A549 treated with RU486 at 1 μM for 4 hours (cell line): ENCODE data around the gene RRP8. TPM values are rescaled to one million over a fixed set of nuclear protein-coding genes. Genes with fewer than 3 reads are reported as not detected.

ENCODE experiments used
- total RNA-seq: library from RNA; stranded (reverse); fragments of 200-300 nt; extraction: Qiagen RNA extraction; gene quantifications from 5 replicates; pipeline ENCODE4 v1.2.3, GENCODE V29; 2022; ENCODE audit warnings: low read depth

The RRP8 gene
- total RNA-seq: 23.3 to 40.5 TPM (median 29.7 TPM) in 5 replicates

DNA sequence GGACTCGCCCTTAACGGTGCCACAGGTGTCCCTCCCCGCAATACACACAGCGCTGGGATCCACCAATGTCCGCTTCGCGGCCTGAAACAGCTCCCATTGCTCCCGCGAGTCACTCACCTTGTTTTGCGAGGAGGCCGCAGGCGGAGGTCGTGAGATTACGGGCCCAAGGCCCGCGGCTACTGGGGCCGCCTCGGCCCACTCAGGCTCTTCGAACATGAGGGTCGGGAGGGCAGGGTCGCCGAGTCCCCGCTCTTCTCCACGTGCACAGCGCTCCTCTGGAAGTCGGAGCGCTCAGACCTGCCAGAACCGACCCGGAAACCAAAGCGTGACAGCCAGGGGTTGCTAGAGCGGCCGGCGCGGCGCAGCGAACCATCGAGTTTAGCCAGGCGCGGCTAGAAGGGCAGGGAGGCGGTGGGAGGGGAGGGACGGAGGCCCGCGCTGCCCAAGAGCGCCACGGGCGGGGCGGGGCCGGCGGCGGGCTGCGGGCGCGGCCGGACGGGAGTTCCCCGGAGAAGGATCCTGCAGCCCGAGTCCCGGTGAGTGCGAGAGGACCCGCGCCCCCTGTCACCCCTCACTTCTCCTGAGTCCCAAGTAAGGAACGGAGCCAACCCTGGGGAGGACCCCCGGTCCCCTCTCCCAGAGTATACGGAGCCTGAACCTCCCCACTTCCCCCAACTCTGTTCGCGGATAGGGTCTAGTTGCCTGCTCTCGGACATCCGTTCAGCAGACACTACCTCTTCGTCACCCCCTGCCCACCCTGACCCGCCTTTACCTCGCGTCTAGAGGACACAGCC lies at the start of gene RRP8, which contains the start of gene ILK:
Gene RRP8 (minus strand): TSS at position 330 of the 794 bp plus-strand sequence. CDS start 114 bp downstream, at position 216.
Gene ILK (plus strand): TSS at position 488 of the 794 bp plus-strand sequence. CDS start 498 bp downstream, outside the sequence.

DNA sequence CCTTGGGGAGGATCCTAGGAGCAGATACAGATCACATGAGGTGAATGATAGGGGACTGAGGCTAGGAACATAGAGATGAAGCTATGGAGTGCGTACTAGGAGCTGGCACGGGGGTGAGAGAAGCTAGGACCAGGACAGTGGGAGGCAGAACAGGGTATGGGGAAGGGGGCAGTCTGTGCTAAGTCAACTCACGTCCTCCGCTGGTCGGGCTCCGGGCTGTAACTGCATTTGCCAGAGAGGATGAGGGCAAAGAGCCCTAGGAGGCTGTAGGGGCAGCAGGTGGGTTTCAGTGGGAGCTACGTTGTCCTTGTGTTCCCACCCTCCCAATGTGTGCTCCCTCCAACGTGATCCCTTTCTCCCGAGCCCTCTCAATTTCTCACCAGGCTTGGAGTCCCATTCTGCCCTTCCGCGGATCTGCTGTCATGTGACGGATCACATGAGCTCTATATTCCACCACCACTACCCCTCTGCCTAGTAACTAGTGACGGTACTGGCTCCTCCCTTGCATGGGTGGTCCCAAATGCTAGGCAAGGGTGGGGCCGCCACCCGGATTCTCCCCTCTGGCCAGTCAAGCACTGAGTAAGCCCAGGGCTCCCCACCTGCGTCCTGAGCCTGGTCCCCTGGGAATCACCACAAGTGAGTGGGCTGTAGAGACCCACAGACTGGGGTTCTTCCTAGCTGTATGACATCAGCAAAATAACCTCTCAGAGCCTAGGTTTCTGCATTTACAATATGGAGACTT lies 15.8 kb upstream of the RRP8 start, which contains the start of gene TPP1:
Gene TPP1 (minus strand): TSS at position 419 of the 742 bp plus-strand sequence. CDS start 22 bp downstream, at position 397.

DNA sequence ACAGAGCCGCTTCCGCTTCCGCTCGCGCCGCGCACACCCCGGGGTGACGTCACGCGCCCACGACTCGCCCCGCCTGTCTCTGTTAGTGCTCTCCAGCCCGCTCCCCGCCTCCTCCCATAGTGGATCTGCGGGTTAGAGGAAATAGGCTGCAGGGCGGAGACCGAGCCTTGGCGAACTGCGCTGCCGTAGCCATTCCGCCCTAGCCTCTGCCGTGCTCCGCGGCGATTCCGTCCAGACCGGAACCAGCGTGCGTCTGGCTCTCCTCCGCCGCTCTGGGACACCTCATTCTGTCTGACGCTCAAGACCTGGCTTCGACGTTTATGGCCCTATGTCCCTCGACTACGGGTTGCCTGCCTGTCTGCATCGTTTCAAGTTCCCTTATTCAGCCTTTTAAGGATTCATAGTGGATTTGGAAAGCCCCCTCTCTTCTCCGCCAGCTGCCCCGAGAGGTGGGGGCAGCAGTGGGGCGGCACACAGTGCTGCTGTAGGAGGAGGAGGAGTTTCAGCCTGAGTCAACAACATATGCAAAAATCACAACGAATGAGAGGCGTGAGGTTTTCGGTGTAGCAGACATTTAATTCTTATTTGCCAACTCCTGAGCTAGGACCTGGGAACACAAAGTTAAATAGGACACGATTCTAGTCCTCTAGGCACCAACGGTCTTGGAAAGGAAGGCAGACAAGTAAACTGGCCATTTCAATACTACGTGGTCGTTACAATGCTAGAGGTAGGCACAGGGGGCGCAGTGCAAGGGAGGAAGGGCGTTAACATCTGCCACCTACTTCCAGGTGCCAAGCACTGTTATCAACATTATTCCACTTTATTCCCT lies 9.0 kb upstream of the RRP8 start, which contains the start of gene TAF10:
Gene TAF10 (minus strand): TSS at position 4 of the 829 bp plus-strand sequence. CDS start 27 bp downstream, outside the sequence.

Other genes starting within 250 kb of the RRP8 start
- gene SMPD1, start 213.1 kb downstream of the RRP8 start, total RNA-seq: 9.0 to 12.2 TPM (median 10.4 TPM) in 5 replicates
- 15.6 to 19.1 TPM (median 16.9 TPM) in 5 replicates for gene APBB1, start 184.5 kb downstream of the RRP8 start, total RNA-seq
- 0.32 to 0.75 TPM (median 0.62 TPM) in 5 replicates for gene HPX, start 162.6 kb downstream of the RRP8 start, total RNA-seq
- 12.5 to 20.1 TPM (median 16.0 TPM) in 5 replicates for gene TRIM3, start 129.7 kb downstream of the RRP8 start, total RNA-seq
- gene ARFIP2, start 122.3 kb downstream of the RRP8 start, total RNA-seq: 54.3 to 58.6 TPM (median 55.5 TPM) in 5 replicates
- 26.4 to 35.8 TPM (median 32.4 TPM) in 5 replicates for gene TIMM10B, start 122.1 kb downstream of the RRP8 start, total RNA-seq
- 2.1 to 3.5 TPM (median 2.8 TPM) in 5 replicates for gene DNHD1, start 106.3 kb downstream of the RRP8 start, total RNA-seq
- 107 to 127 TPM (median 118 TPM) in 5 replicates for gene ILK, start 158 bp upstream of the RRP8 start, total RNA-seq
- gene TAF10, start 8.6 kb upstream of the RRP8 start, total RNA-seq: 178 to 317 TPM (median 217 TPM) in 5 replicates
- gene TPP1, start 15.8 kb upstream of the RRP8 start, total RNA-seq: 38.3 to 47.3 TPM (median 43.0 TPM) in 5 replicates
- 0.07 to 0.12 TPM (median 0.09 TPM) in 5 replicates for gene DCHS1, start 52.2 kb upstream of the RRP8 start, total RNA-seq
- gene MRPL17, start 79.7 kb upstream of the RRP8 start, total RNA-seq: 84.4 to 132 TPM (median 104 TPM) in 5 replicates
- gene OR2AG2, start 168.4 kb upstream of the RRP8 start, total RNA-seq: not detected in 5 replicates
- not detected in 5 replicates for gene OR2AG1, start 179.4 kb upstream of the RRP8 start, total RNA-seq
- gene OR6A2, start 196.1 kb upstream of the RRP8 start, total RNA-seq: not detected in 5 replicates
- gene OR10A5, start 242.1 kb upstream of the RRP8 start, total RNA-seq: not detected in 5 replicates